GM19023 (cell line): ENCODE results near the gene TAS2R50.
"Not testable (repeated sequence)": the region's sequence is repeated elsewhere in the genome, so short reads cannot be mapped to it uniquely, and the experiment has no call there.

ENCODE experiments used
- ATAC-seq: cut with Tn5 transposase; IDR thresholded peaks from one replicate; pipeline ENCODE4 v1.9.1; 2021; ENCODE audit warnings: mild to moderate bottlenecking, moderate library complexity; ENCODE audit not compliant: unreplicated experiment

TAS2R50 gene, protein sequence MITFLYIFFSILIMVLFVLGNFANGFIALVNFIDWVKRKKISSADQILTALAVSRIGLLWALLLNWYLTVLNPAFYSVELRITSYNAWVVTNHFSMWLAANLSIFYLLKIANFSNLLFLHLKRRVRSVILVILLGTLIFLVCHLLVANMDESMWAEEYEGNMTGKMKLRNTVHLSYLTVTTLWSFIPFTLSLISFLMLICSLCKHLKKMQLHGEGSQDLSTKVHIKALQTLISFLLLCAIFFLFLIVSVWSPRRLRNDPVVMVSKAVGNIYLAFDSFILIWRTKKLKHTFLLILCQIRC

DNA sequence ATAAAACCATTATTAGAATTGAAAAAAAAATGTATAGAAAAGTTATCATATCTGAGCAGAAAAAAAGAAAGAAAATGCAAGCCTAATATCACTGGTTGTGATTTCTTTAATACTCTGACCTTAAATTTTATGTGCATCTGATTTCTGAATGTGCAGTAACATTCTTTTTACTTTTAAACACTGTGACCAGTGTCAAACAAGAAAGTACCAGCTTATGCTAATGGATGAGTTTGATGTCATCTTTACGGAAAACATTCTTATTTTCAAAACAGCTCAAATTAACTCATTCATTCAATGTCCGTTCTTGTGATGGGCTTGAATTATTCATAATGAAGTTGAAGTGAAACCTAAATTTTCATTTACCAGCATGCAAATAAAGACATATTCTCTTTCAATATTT lies at the start of gene TAS2R50:
Gene TAS2R50 (minus strand): TSS at position 101 of the 400 bp plus-strand sequence. CDS start 52 bp downstream, at position 49.
- ATAC-seq: no peak

GRCh38 chr12:11033959-11034358 lies 47.2 kb upstream of the TAS2R50 start:
- not testable (repeated sequence) for ATAC-seq

DNA sequence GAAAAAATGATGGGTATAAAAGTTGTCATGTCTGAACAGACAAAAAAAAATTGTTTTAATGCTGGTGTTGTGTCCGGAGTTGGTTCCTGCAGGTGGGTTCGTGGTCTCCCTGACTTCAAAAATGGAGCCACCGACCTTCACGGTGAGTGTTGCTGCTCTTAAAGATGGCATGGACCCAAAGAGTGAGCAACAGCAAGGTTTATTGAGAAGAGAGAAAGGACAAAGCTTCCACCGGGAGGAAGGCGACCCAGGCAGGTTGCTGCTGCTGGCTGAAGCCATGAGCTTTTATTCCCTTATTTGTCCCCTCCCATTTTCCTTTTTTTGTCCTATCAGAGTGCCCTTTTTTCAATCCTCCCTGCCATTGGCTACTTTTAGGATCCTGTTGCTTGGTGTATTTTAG lies 44.6 kb upstream of the TAS2R50 start, which contains the start of gene TAS2R31:
Gene TAS2R31 (minus strand): TSS at position 101 of the 400 bp plus-strand sequence. CDS start 72 bp downstream, at position 29.
- ATAC-seq: no peak

GRCh38 chr12:11026118-11026517 lies 39.4 kb upstream of the TAS2R50 start:
- no peak for ATAC-seq

DNA sequence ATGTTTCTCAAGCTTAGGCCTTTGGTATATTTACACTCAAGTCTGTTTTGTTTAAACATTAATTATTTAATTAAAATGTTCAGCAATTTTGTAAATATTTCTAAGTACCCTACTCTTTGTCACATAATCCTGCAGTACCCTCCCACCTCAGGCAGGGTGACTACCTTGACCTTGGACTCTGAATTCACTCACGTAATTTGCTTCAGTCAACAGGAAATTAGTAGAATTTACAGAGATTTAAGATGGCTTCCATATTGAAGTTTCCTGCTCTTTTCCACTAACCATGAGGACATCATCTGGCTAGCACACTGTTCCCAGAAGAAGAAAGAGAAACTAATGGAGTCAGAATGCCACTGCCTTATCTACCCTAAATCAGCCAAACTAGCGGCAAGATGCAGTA lies 36.7 kb upstream of the TAS2R50 start:
- ATAC-seq: no peak

DNA sequence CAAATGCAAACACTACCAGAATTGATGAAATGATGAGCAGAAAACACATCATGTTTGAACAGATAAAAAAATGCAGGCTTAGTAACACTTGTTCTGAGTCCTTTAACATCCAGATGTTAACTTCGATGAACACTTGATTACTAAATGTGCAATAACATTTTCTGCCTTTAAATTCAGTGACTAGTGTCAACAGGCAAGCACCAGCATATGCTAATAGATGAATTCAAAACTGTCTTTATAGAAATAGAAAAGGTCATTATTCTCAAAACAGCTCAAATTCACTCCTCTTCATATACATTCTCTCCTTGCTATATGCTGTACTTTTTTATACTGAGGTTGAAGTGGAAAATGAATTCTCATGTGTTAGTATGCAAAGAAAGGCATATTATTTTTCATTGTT lies 35.8 kb upstream of the TAS2R50 start, which contains the start of gene TAS2R19:
Gene TAS2R19 (minus strand): TSS at position 101 of the 400 bp plus-strand sequence. CDS start 49 bp downstream, at position 52.
- ATAC-seq: no peak

DNA sequence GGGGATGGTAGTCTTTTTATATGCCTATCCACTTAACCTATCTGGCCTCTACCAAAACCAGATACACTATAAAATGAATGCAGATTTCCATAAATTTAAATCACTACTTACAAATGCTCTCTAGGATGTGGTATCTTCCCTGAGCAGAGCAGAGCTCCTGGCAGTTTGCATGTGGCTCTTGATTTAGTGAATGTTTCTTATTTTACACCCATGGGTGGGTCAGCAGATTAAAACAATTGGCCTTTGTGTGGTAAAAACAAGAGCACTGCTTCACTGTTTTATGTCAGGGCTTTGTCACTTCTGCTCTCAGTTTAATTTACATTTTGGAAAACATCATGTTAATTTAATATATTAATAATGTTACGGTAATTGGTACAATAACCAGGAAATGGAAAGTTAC lies 30.2 kb upstream of the TAS2R50 start:
- ATAC-seq: no peak

DNA sequence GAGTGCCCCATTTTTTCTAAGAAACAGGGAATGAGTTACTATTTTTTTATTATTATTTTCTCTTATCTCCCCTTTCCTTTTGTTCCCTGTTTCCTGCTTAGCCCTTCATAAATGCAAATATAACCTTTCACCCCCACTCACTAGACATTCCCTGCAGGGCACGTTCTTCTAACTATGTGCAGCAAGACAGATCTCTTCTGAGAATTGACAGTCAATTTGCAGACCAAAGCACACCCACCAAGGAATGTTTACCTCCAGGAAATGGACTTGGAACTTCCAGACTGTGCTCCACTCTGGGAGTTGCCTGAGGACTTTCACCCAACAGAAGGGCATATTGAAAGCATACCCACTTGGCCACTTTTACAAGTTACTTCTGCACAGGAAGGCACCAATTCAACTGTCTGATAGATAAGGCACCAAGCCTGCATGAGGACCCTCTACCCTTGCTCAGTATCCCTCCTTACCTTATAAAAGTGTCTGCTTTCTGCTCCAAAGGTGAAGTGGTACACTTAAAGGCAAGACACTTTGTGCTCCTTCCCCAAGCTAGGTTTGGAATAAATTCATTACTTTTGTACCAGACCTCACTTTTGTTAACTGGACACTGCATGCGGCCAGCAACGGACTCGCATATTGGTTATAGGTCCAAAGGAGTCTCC lies 29.2 kb upstream of the TAS2R50 start:
- no peak for ATAC-seq

- no peak for ATAC-seq
Measured at GRCh38 chr12:11014234-11014633, 27.5 kb upstream of the TAS2R50 start.

- ATAC-seq: no peak
Measured at GRCh38 chr12:11007608-11008007, 20.9 kb upstream of the TAS2R50 start.

- ATAC-seq: no peak
Measured at GRCh38 chr12:10998204-10998603, 11.5 kb upstream of the TAS2R50 start, which contains the start of gene TAS2R20. Gene TAS2R20 (minus strand): TSS chr12:10998304. CDS start chr12:10997875, 429 bp downstream.

GRCh38 chr12:10994307-10994706 lies 7.6 kb upstream of the TAS2R50 start:
- ATAC-seq: no peak

GRCh38 chr12:10989107-10989506 lies 2.4 kb upstream of the TAS2R50 start:
- ATAC-seq: no peak

DNA sequence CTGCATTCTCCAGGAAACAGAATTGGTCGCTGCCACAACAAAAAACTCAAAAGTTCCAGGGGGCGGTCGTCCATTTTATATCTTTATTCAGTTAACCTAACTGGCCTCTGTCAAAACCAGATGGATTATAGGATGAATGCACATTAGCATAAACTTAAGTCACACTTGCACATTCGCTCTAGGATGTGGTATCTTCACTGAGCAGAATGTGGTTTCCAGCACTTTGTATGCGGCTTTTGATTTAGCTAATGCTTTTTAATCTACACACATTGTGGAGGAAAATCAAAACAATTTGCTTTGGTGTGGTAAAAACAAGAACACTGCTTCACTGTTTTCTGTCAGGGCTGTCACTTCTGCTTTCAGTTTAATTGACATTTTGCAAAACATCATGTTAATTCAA lies 4.5 kb downstream of the TAS2R50 start:
- ATAC-seq: no peak

GRCh38 chr12:10974965-10975364 lies 11.7 kb downstream of the TAS2R50 start:
- no peak for ATAC-seq

DNA sequence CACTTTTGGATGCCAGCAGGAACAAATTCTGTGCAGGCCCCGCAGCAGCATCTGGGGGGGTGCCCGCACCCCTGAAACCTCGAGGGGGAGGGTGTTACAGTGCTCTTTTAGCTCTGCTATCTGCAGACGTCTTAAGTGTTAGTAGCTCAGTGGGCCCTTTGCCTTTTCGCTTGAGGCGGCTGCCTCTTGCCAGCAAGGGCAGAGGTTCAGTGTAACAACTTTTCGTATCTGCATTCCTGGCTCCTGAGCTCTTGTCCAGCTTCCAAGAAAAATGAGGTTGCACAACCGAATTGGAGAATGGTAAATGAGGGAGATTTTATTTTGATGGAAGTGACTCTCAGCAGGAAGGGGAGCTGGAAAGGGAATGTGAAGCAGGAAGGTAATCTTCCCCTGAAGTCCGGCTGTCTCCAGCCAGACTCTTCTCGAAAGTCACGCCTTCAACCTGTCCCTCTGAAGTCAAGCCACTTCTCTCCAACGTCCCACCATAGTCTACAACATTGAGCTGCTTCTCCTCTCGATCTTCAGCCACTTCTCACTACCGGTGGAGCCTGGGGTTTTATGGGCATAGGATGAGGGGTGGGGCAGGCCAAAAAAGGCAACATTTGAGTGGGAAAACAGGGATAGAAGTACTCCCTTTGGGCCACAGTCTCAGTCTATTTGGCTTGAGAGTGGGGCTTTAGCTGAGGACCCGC lies 17.8 kb downstream of the TAS2R50 start:
- no peak for ATAC-seq

DNA sequence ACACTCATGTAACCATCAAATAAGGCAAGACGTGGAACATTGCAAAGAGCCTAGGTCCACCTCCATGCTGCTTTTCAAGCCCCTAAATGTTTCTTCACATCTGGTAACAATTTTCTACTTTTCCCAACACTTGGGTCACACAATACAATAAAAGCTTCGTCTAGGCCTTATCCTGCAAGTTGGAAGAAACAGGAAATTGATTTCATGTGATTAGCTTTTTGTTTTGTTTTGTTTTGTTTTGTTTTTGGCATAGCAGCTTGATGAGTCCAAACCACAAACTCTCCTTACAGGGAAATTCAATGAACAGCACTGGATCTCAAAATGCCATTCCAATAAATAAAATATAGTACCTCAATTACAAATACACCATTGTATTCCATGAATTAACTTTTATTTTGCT lies 19.3 kb downstream of the TAS2R50 start:
- no peak for ATAC-seq

DNA sequence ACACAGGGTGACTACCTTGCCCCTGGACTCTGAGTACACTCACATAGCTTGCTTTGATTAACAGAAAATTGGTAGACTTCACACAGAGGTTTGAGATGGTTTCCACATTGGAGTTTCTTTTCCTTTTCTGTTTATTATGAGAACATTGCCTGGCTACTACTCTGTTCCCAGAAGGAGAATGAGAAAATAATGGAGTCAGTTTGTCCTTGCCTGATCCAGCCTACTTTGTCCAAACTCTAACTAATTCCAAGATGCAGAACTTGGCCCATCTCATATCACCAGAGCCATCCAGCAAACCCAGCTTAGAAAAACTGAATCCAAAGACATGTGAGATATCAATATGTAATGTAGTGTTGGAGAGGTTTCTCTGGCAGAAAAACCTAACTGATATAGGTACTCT lies 20.4 kb downstream of the TAS2R50 start:
- no peak for ATAC-seq

- ATAC-seq: no peak
Measured at GRCh38 chr12:10965476-10965875, 21.2 kb downstream of the TAS2R50 start.

DNA sequence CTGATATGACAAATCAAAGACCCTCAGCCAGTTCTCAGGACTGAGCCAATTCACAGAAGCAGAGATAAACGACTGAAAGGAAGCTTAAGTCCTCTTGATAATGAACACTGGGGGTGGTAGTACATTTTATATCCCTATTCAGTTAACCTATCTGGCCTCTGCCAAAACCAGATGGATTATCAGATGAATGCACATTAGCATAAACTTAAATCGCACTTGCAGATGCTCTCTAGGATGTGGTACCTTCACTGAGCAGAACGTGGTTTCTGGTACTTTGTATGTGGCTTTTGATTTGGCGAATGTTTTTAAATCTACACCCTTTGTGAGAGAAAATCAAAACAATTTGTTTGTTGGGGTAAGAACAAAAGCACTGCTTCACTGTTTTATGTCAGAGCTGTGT lies 26.5 kb downstream of the TAS2R50 start:
- ATAC-seq: no peak

- no peak for ATAC-seq
Measured at GRCh38 chr12:10959804-10960203, 26.9 kb downstream of the TAS2R50 start.

DNA sequence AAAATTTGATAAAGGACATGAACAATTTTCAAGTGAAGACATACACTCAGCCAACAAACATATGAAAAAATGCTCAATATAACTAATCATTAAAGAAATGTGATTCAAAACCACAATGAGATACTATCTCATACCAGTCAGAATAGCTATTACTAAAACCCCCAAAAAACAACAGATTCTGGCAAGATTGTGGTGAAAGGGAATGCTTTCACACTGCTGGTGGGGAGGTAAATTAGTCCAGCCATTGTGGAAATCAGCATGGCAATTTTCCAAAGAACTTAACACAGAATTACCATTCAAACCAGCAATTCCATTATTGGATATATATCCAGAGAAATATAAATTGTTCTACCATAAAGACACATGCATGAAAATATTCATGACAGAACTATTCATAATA lies 29.0 kb downstream of the TAS2R50 start:
- no peak for ATAC-seq
